ENCODE data around the gene SBNO1. TPM values are rescaled to one million over a fixed set of nuclear protein-coding genes. Genes with fewer than 3 reads are reported as not detected.

SBNO1 gene
- total RNA-seq, 6 experiments from 2014 or later = 11.5 to 15.7 (median 13.2) TPM

GRCh38 chr12:123391546-123392343 lies 27.1 kb upstream of the SBNO1 start:
- Histone ChIP-seq H3K36me3 (peaks cover 2 to 60% (median 19%) of the 10 kb centered on the region in 4 donors), H3K27ac (no peak overlapping the region), H3K4me3 (no peak overlapping the region), H3K4me1 (peaks cover 0 to 16% (median 7%) of the 10 kb centered on the region in 4 donors), H3K27me3 (no peaks in the 10 kb centered on the region), H3K9me3 (no peaks in the 10 kb centered on the region)
- 59% methylated on average over 3 of the region's 8 CpGs for WGBS (ENCODE audit: insufficient coverage, low coverage, low lambda C conversion rate, missing lambda C conversion rate)
- intact Hi-C loops (cut with DNase I) = no loop called here
- ATAC-seq (no peak), DNase-seq (no peak)
- no peak for TF ChIP-seq CTCF (IDR thresholded peaks at IDR 0.05)
- TF ChIP-seq POLR2A (IDR thresholded peaks at IDR 0.05) = no peak

GRCh38 chr12:123390498-123391426 lies 26.1 kb upstream of the SBNO1 start:
- H3K27me3 ChIP-seq = no peaks in the 10 kb centered on the region
- DNase-seq (no peak), ATAC-seq (peak in 1 of 4 donors; percentile 3)
- H3K9me3 ChIP-seq = no peaks in the 10 kb centered on the region
- intact Hi-C loops (cut with DNase I) = no loop called here
- peak overlapping the region in 2 of 3 donors; percentile 60 to 76 for H3K27ac ChIP-seq
- H3K36me3 ChIP-seq = peaks cover 0 to 50% (median 12%) of the 10 kb centered on the region in 4 donors
- peaks cover 0 to 16% (median 7%) of the 10 kb centered on the region in 4 donors for H3K4me1 ChIP-seq
- WGBS (ENCODE audit: insufficient coverage, low coverage, low lambda C conversion rate, missing lambda C conversion rate) = 62% methylated on average over 23 of the region's 23 CpGs
- TF ChIP-seq CTCF (IDR thresholded peaks at IDR 0.05) (no peak), POLR2A (IDR thresholded peaks at IDR 0.05) (no peak)
- peak overlapping the region in 2 of 3 donors; percentile 70 to 77 for H3K4me3 ChIP-seq

DNA sequence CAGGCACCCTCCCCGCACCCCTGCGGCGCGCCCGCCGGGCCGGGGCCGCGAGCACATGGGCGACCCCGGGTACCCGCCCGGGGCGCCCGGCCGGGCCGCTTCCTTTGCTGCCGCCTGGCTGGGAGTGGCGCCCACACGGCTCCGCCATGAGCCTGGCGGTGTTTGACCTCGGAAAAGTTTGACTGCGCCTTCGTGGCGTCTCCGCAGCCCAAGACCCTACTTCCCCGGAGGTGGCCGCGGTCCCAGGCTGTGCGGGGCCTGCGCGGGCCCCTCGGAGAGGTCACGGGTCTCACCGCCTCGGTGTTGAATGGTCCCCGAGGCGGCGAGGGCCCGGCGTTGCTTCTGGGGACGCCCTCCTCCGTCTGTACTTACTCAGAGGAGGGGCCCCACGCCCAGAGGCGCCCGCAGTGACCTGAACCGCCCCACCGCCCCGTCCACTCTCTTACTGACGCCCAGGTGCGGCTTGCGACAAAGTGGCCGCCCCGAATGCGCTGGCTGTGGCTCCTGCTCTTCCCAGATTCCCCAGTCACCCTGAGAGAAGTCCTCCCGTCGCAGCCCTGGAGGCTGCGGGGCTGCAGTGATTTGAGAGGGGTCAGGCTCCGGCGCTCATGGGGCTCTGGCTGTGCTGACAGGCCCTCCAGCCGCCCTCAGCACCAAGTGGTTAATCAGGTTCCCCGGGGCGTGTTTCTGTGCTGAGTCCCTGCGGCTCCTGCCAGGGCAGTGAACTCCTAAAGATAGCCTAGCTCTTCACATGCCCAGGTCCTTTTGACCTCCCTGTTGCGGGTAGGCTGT lies 25.1 kb upstream of the SBNO1 start:
- peak; percentile 73 to 82 (median 75) for DNase-seq
- Histone ChIP-seq H3K27ac (peak overlapping the region in 2 of 3 donors; percentile 60 to 76), H3K27me3 (no peaks in the 10 kb centered on the region), H3K4me1 (peaks cover 0 to 19% (median 8%) of the 10 kb centered on the region in 4 donors), H3K36me3 (peaks cover 0 to 40% (median 6%) of the 10 kb centered on the region in 4 donors), H3K4me3 (peak overlapping the region; percentile 64 to 77 (median 70)), H3K9me3 (no peaks in the 10 kb centered on the region)
- peak; percentile 58 to 75 (median 68) for ATAC-seq
- WGBS (ENCODE audit: insufficient coverage, low coverage, low lambda C conversion rate, missing lambda C conversion rate) = 0% methylated on average over 12 of the region's 66 CpGs
- intact Hi-C loops (cut with DNase I) = no loop called here
- TF ChIP-seq CTCF (IDR thresholded peaks at IDR 0.05) (no peak), POLR2A (IDR thresholded peaks at IDR 0.05) (no peak)

All from right lobe of liver (tissue), 6 donors.